GM10266 (cell line): ENCODE measurements around the gene RPL9.
"Not testable (repeated sequence)": the region's sequence is repeated elsewhere in the genome, so short reads cannot be mapped to it uniquely, and the experiment has no call there.

Source experiments
- DNase-seq: peaks from one replicate; pipeline ENCODE4 v3.0.0; 2012; ENCODE audit errors: extremely low spot score
- CTCF ChIP-seq: IDR thresholded peaks from 2 replicates; pipeline ENCODE4 v1.5.1; 2012; ENCODE audit warnings: mild to moderate bottlenecking, low read depth; ENCODE audit not compliant: control insufficient read depth, insufficient read depth; ENCODE audit errors: missing control alignments

The RPL9 gene

DNA sequence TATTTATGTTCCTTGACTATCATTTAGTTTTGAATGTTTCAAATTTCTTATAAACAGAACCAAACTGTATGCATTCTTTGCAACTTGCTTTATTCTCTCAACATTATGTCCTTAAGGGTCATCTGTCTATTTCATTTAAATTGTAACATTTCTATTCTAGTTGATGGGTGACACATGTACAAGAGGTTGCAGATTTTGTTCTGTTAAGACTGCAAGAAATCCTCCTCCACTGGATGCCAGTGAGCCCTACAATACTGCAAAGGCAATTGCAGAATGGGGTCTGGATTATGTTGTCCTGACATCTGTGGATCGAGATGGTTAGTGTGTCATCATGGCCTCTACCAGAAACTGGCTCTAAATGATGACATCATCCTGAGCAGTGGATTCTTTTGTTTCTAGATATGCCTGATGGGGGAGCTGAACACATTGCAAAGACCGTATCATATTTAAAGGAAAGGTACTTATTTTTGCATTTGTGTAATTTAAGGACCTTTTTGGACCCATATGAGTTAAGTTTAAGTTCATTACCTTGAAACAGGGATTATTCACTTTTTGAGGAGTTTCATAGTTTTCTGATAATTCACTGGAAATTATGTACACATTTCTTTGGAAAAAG, 6.3 kb upstream of the RPL9 start:
- TF ChIP-seq CTCF: no peak
- no peak for DNase-seq

DNA sequence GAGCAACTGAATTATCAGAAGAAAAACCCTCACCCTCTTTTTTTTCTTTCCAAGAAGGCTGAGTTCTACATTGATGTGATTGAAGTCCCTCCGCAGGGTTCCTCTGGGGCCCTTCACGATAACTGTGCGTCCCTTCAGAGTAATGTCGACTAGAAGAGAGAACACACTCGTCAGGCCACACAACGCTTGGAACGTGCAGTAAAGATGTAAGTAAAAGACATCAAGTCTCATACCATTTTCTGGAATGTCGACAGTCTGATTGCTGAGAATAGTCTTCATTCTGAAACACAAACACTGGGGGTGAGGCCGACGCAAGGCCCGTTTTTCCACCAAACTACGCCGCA, 589 bp downstream of the RPL9 start:
- DNase-seq: not testable (repeated sequence)

DNA sequence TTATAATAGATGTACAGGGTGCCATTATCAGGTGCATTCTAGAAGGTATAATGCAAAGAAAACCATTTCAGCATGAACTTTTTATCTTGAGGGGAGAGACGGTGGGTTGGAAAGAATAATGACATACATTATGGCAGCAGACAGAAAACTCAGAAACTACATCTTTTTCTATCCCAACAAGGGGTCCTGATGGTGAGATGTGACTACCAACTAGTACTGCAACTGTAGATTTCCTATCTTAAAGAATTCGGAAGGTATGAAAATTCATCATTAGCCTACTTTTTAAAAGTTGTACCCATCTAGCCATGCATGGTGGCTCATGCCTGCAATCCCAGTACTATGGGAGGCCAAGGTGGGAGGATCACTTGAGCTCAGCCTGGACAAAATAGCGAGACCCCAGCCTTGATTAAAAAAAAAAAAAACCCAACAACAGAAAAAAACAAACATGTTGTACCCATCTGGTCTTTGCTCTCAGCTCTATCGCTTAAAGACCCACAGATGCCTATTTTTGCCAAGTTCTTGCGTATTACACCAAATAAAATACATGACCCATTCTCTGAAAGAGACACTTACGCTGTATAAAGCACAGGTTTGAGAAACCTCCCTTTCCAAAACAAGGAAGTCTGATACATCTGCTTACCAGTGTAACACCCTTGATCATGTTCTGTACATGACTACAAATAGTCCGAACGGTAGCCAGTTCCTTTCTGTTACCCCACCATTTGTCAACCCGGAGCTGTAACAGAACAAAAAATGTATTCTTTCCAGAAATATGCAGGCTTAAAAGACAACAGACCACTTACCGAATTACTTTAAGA, 1.6 kb downstream of the RPL9 start:
- no peak for TF ChIP-seq CTCF
- no peak for DNase-seq

DNA sequence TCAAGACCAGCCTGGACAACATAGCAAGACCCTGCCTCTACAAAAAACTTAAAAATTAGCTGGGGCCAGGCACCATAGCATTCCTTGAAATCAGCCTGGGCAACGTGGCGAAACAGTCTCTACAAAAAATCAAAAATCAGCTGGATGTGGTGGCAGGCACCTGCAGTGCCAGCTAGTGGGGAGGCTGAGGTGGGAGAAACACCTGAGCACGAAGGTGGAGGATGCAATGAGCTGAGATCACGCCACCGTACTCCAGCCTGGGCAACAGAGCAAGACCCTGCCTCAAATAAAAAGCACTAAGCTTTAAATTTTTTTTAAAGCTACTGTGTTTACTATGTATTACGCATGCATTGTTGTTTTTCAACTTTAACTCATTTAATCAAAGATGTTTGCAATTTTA, 3.2 kb downstream of the RPL9 start:
- TF ChIP-seq CTCF: no peak
- DNase-seq: no peak

- no peak for DNase-seq
- TF ChIP-seq CTCF: no peak
These were observed 5.0 kb downstream of the RPL9 start for GRCh38 chr4:39453738-39454137.

DNA sequence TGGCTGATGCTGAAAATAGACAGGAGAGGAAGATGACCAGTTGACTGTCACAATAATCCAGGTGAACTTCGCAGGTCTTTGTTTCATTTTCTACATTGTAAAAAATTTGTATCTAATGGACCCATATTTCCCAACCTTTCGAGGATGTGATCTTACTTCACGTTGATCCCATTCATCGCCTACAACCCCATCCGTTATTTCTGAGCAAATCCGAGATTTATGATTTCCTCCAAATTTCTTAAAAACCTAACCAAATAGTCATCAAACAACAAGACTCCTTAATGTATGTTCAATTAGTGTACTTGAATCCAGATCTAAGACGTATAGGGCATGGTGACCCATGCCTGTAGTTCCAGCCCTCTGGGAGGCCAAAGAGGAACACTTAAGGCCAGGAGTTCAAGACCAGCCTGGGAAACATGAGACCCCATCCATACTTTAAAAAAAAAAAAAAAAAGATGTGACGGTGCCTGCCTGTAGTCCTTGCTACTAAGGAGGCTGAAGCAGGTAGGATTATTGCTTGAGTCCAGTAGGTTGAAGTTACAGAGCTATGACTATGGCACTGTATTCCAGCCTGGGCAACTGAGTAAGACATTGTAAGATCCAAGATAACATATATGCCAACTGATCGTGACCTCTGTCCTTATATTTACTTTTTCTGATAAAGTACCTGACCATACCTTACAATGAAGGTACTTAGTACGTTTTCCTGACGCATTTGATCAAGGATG, 5.7 kb downstream of the RPL9 start:
- TF ChIP-seq CTCF: no peak
- DNase-seq: no peak

- no peak for DNase-seq
- no peak for TF ChIP-seq CTCF
These were observed 6.4 kb downstream of the RPL9 start for GRCh38 chr4:39452153-39452859.
